HepG2 (cell line): ENCODE results near the gene CTSA. TPM values are rescaled to one million over a fixed set of nuclear protein-coding genes. Genes with fewer than 3 reads are reported as not detected.

Experiments
- ATF5 ChIP-seq: sonication (generic); formaldehyde crosslinking; IDR thresholded peaks from 2 replicates; pipeline ENCODE4 v1.4.0; 2020; ENCODE audit warnings: mild to moderate bottlenecking, low read depth, missing genetic modification reagents
- BRD4 ChIP-seq: sonication (generic); formaldehyde crosslinking; IDR thresholded peaks from 2 replicates; pipeline ENCODE4 v1.4.0; 2020; ENCODE audit warnings: missing genetic modification reagents
- CENPX ChIP-seq: sonication (generic); formaldehyde crosslinking; IDR thresholded peaks from 2 replicates; pipeline ENCODE4 v1.9.0; 2021; ENCODE audit warnings: mild to moderate bottlenecking, missing genetic modification reagents, moderate library complexity
- HMG20B ChIP-seq: conservative IDR thresholded peaks from 2 replicates; pipeline ENCODE4 v1.6.1; 2016; ENCODE audit warnings: missing genetic modification reagents, missing compliant biosample characterization
- HMGXB4 ChIP-seq, 2 experiments: sonication (generic) in 1 of 2; formaldehyde crosslinking in 1 of 2; IDR thresholded peaks; 2 replicates each; pipeline versions ENCODE4 v1.4.0 to v1.6.1; 2018 to 2020; ENCODE audit warnings: missing genetic modification reagents in 2 of 2, borderline replicate concordance in 1 of 2, low read depth in 1 of 2, mild to moderate bottlenecking in 1 of 2, missing biosample characterization in 1 of 2
- KLF12 ChIP-seq: sonication (generic); formaldehyde crosslinking; IDR thresholded peaks from 2 replicates; pipeline ENCODE4 v1.4.0; 2020; ENCODE audit warnings: missing genetic modification reagents, borderline replicate concordance
- MTA3 ChIP-seq: sonication (generic); formaldehyde crosslinking; IDR thresholded peaks from 2 replicates; pipeline ENCODE4 v1.4.0; 2020; ENCODE audit warnings: missing genetic modification reagents
- RBFOX2 ChIP-seq: fragments of 200-400 bp; formaldehyde crosslinking; IDR thresholded peaks from 2 replicates; pipeline ENCODE4 v1.6.1; 2017; ENCODE audit warnings: low read depth, mild to moderate bottlenecking, low read length
- RXRA ChIP-seq: sonication (generic); formaldehyde crosslinking; IDR thresholded peaks from 2 replicates; pipeline ENCODE4 v1.5.1; 2020; ENCODE audit warnings: missing genetic modification reagents
- TCF12 ChIP-seq, 2 experiments: fragments of 450-650 bp in 1 of 2; sonication (generic) in 1 of 2; formaldehyde crosslinking in 1 of 2; IDR thresholded peaks; 2 replicates each; pipeline versions ENCODE4 v1.6.1 to v1.8.0; 2017 to 2022; ENCODE audit warnings: antibody characterized with exemption in 1 of 2, mild to moderate bottlenecking in 1 of 2, missing genetic modification reagents in 1 of 2, moderate library complexity in 1 of 2
- TFE3 ChIP-seq: IDR thresholded peaks from 2 replicates; pipeline ENCODE4 v1.6.1; 2016
- TIGD3 ChIP-seq: sonication (generic); formaldehyde crosslinking; IDR thresholded peaks from 2 replicates; pipeline ENCODE4 v1.5.1; 2020; ENCODE audit warnings: mild to moderate bottlenecking, missing genetic modification reagents, borderline replicate concordance
- ZBTB25 ChIP-seq: IDR thresholded peaks from 2 replicates; pipeline ENCODE4 v1.6.1; 2018; ENCODE audit warnings: missing genetic modification reagents
- ZFP36L1 ChIP-seq: sonication (generic); formaldehyde crosslinking; IDR thresholded peaks from 2 replicates; pipeline ENCODE4 v1.8.0; 2022; ENCODE audit warnings: mild to moderate bottlenecking, missing genetic modification reagents, moderate library complexity
- ZNF282 ChIP-seq: fragments of 450-650 bp; IDR thresholded peaks from 2 replicates; pipeline ENCODE4 v1.6.1; 2018; ENCODE audit not compliant: partially characterized antibody
- ZNF451 ChIP-seq: sonication (generic); formaldehyde crosslinking; IDR thresholded peaks from 2 replicates; pipeline ENCODE4 v1.5.0; 2020; ENCODE audit warnings: mild to moderate bottlenecking, missing genetic modification reagents
- ZNF605 ChIP-seq: sonication (generic); formaldehyde crosslinking; IDR thresholded peaks from 2 replicates; pipeline ENCODE4 v1.8.0; 2022; ENCODE audit warnings: mild to moderate bottlenecking, missing genetic modification reagents
- ZNF607 ChIP-seq: sonication (generic); formaldehyde crosslinking; IDR thresholded peaks from 2 replicates; pipeline ENCODE4 v1.5.1; 2020; ENCODE audit warnings: missing genetic modification reagents, mild to moderate bottlenecking, borderline replicate concordance
- ZNF615 ChIP-seq: sonication (generic); formaldehyde crosslinking; IDR thresholded peaks from 2 replicates; pipeline ENCODE4 v1.5.0; 2020; ENCODE audit warnings: mild to moderate bottlenecking, missing genetic modification reagents, borderline replicate concordance
- ZNF850 ChIP-seq: sonication (generic); formaldehyde crosslinking; conservative IDR thresholded peaks from 2 replicates; pipeline ENCODE4 v1.9.0; 2021; ENCODE audit warnings: mild to moderate bottlenecking, missing genetic modification reagents
- ZSCAN30 ChIP-seq: sonication (generic); formaldehyde crosslinking; IDR thresholded peaks from 2 replicates; pipeline ENCODE4 v1.5.0; 2020; ENCODE audit warnings: mild to moderate bottlenecking, missing genetic modification reagents
- polyA plus RNA-seq, 8 experiments: library from polyadenylated mRNA; depleted of rRNA in 3 of 8; stranded (reverse) in 7 of 8; unstranded in 1 of 8; fragments of >200 nt; fragmentation: Illumina TruSeq in 4 of 8; extraction: Trizol in 4 of 8; gene quantifications; 2 replicates each; pipeline versions ENCODE4 v1.2.1 to v1.2.3, GENCODE V29; 2011 to 2016; ENCODE audit warnings: low read depth in 4 of 8, missing spikeins in 1 of 8, mixed read lengths in 1 of 8; ENCODE audit not compliant: insufficient read depth in 1 of 8
- total RNA-seq, 5 experiments: library from RNA; depleted of rRNA; stranded (reverse); fragments of >200 nt; fragmentation: Illumina TruSeq; extraction: Trizol; gene quantifications; 2 replicates each; pipeline ENCODE4 v1.2.3, GENCODE V29; 2016; ENCODE audit warnings: low read depth in 1 of 5

Gene CTSA
- total and polyA plus RNA-seq, 2 of the 13 experiments (the other 11 are each of a cell fraction or from before 2014, with no cell fraction given): 202 to 231 TPM

- peak; percentile 93 for TF ChIP-seq ZNF605 (CRISPR knock-in tag)
- TF ChIP-seq MTA3: no peak
- peak; percentile 21; the same call in 1 of the 2 replicates for TF ChIP-seq TIGD3 (CRISPR knock-in tag)
- TF ChIP-seq KLF12 (CRISPR knock-in tag): peak; percentile 88; the same call in 1 of the 2 replicates
- peak; percentile 74; the same call in 1 of the 2 replicates for TF ChIP-seq ZFP36L1 (CRISPR knock-in tag)
- no peak for TF ChIP-seq ZNF615
- no peak for TF ChIP-seq ZSCAN30 (CRISPR knock-in tag)
- peak; percentile 23; the same call in 1 of the 2 replicates for TF ChIP-seq BRD4 (CRISPR knock-in tag)
- no peak for TF ChIP-seq ATF5 (CRISPR knock-in tag)
- peak; percentile 95 for TF ChIP-seq RXRA
- TF ChIP-seq ZNF451 (CRISPR knock-in tag): no peak
- peak; percentile 83 for TF ChIP-seq ZNF607
- TF ChIP-seq ZNF850 (CRISPR knock-in tag): no peak
- TF ChIP-seq TFE3 (CRISPR knock-in tag): peak; percentile 78
- no peak for TF ChIP-seq TCF12 (IDR thresholded peaks at IDR 0.05)
- no peak for TF ChIP-seq TCF12 (CRISPR knock-in tag; IDR thresholded peaks at IDR 0.05)
- TF ChIP-seq HMGXB4 (CRISPR knock-in tag; IDR thresholded peaks at IDR 0.05; ENCODE audit: borderline replicate concordance in 1 of 2, low read depth in 1 of 2): peak; percentile 68 to 77
- TF ChIP-seq ZNF282: no peak
- no peak for TF ChIP-seq RBFOX2
- TF ChIP-seq ZBTB25: peak; percentile 77; the same call in 1 of the 2 replicates
- no peak for TF ChIP-seq CENPX (CRISPR knock-in tag)
- peak; percentile 79 for TF ChIP-seq HMG20B (CRISPR knock-in tag)
These were observed 36.1 kb downstream of the CTSA start (continued) for GRCh38 chr20:45927071-45927878.
